Measurements from ENCODE around the gene RGS3.

DNA sequence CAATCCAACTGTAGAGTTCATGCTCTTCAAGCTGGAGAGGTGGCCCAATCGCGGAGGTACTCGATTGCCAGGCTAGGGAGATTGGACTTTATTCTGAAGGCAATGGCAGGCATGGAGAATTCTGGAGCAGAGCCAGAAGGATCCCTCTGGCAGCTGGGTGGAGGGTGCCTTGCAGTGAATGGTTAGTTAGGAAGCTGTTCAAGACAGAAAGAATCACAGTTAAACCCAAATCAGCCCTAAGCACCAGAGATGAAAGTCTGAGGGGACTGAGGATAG, 182.4 kb downstream of the RGS3 start:
- TF ChIP-seq, protein P1, sequence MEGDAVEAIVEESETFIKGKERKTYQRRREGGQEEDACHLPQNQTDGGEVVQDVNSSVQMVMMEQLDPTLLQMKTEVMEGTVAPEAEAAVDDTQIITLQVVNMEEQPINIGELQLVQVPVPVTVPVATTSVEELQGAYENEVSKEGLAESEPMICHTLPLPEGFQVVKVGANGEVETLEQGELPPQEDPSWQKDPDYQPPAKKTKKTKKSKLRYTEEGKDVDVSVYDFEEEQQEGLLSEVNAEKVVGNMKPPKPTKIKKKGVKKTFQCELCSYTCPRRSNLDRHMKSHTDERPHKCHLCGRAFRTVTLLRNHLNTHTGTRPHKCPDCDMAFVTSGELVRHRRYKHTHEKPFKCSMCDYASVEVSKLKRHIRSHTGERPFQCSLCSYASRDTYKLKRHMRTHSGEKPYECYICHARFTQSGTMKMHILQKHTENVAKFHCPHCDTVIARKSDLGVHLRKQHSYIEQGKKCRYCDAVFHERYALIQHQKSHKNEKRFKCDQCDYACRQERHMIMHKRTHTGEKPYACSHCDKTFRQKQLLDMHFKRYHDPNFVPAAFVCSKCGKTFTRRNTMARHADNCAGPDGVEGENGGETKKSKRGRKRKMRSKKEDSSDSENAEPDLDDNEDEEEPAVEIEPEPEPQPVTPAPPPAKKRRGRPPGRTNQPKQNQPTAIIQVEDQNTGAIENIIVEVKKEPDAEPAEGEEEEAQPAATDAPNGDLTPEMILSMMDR (IDR thresholded peaks at IDR 0.05), result no peak
- TF ChIP-seq POLR2A (IDR thresholded peaks at IDR 0.05), result no peak

Data from thyroid gland (tissue), 4 donors.